ENCODE data around the gene TMEM121. TPM values are rescaled to one million over a fixed set of nuclear protein-coding genes. Genes with fewer than 3 reads are reported as not detected.
"Not testable (repeated sequence)": the region's sequence is repeated elsewhere in the genome, so short reads cannot be mapped to it uniquely, and the experiment has no call there.

Gene TMEM121
- total RNA-seq, 1 experiment from 2014 or later: 16.3 TPM

DNA sequence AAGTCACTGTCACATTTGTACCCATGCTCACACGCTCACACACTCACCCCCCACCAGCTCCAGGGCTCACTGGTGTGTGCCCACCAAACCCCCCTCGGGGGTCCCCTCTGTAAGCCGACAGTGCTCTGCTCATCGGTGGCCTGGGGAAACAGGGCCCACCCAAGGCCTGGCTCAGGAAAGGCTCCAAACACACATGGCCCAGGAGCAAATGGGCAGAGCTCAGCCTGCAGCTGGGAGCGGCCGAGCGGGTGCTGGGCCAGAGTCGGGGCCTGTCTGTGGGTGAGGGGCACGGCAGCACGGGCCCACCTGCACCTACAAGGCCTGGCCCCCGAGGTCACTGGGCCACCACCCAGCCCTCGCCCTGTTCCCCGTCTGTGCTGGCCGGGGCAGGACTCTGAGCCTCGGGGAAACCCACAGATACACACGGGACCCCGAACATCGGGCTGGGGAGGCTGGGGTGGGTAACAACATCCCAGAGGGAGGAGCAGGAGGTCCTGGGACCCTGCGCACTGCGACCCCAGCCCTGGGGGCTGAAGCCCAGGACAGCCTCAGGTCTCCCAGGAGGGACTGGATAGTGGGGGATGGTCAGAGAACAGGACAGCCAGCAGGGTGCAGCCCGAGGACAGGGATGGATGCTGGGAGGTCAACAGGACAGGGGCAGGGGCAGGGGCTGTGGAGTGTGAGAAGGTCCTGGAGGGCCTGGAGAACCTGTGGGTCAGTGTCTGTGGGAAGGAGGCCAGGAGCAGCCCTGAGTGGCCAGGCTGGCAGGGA, 45.0 kb downstream of the TMEM121 start:
- DNase-seq (ENCODE audit: low read depth, low spot score); in situ Hi-C loops (cut with HindIII; ENCODE audit: low pct_unique_long_range_greater_than_20kb, low sequenced_read_pairs): not testable (repeated sequence)

DNA sequence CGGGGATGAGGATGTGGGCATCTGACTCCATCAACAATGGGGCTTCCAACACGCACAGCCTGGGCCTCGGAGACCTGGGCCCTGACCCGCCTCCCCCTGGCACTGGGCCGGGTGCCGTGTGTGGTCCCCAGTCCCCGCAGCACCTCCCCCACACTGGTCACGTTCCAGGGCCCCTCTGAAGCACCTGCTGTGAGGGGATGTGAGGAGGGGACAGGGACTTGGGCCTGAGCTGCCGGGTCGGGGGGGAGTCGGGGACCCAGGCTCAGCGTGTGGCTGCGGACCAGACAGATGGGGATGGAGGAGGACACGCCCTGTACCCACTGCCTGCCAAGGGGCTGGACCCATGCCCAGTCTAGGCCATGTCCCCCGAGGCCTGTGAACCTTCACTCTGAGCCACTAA, 45.7 kb downstream of the TMEM121 start:
- in situ Hi-C loops (cut with HindIII; ENCODE audit: low pct_unique_long_range_greater_than_20kb, low sequenced_read_pairs); DNase-seq (ENCODE audit: low read depth, low spot score): not testable (repeated sequence)

GRCh38 chr14:105573841-105574240, 47.5 kb downstream of the TMEM121 start:
- DNase-seq (ENCODE audit: low read depth, low spot score); in situ Hi-C loops (cut with HindIII; ENCODE audit: low pct_unique_long_range_greater_than_20kb, low sequenced_read_pairs): not testable (repeated sequence)

- in situ Hi-C loops (cut with HindIII; ENCODE audit: low pct_unique_long_range_greater_than_20kb, low sequenced_read_pairs): not testable (repeated sequence)
These were observed 48.0 kb downstream of the TMEM121 start for GRCh38 chr14:105574411-105574810.

GRCh38 chr14:105575016-105575700, 48.8 kb downstream of the TMEM121 start:
- DNase-seq (ENCODE audit: low read depth, low spot score); in situ Hi-C loops (cut with HindIII; ENCODE audit: low pct_unique_long_range_greater_than_20kb, low sequenced_read_pairs): not testable (repeated sequence)

More at GRCh38 chr14:105574411-105574810, 48.0 kb downstream of the TMEM121 start:
- DNase-seq (ENCODE audit: low read depth, low spot score): not testable (repeated sequence)

DNA sequence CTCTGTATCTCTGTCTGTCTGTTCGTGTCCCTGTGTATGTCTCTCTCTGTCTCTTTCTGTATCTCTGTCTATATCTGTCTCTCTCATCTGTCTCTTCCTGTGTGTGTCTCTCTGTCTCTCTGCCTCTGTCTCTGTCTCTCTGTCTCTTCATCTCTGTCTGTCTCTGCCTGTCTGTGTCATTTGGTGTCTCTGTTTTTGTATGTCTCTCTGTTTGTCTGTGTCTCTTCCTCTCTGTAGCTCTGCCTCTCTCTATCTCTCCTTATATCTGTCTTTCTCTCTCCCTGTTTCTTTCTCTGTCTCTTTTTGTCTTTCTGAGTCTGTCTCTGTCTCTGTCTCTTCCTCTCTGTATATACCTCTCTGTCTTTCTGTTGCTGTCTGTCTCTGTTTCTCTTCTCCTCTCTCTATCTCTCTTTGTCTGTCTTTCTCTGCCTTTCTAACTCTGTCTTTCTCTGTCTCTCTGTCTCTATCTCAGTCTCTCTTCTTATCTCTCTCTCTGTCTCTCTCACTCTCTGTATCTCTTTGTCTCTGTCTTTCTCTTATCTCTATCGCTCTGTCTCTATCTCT, 50.2 kb downstream of the TMEM121 start:
- in situ Hi-C loops (cut with HindIII; ENCODE audit: low pct_unique_long_range_greater_than_20kb, low sequenced_read_pairs): no loop called here
- DNase-seq (ENCODE audit: low read depth, low spot score): no peak

GRCh38 chr14:105577314-105577861, 51.0 kb downstream of the TMEM121 start:
- in situ Hi-C loops (cut with HindIII; ENCODE audit: low pct_unique_long_range_greater_than_20kb, low sequenced_read_pairs): no loop called here
- no peak for DNase-seq (ENCODE audit: low read depth, low spot score)

- DNase-seq (ENCODE audit: low read depth, low spot score): no peak
- in situ Hi-C loops (cut with HindIII; ENCODE audit: low pct_unique_long_range_greater_than_20kb, low sequenced_read_pairs): no loop called here
These were observed 51.7 kb downstream of the TMEM121 start for GRCh38 chr14:105578070-105578469.

DNA sequence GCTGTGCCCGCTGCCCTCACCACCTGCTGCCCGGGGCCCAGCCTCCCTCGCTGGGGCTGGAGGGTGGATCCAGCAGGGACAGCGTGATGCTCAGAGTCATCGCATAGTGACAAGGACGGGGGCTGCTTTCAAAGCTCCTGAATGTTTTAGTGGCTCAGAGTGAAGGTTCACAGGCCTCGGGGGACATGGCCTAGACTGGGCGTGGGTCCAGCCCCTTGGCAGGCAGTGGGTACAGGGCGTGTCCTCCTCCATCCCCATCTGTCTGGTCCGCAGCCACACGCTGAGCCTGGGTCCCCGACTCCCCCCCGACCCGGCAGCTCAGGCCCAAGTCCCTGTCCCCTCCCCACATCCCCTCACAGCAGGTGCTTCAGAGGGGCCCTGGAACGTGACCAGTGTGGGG, 52.8 kb downstream of the TMEM121 start:
- in situ Hi-C loops (cut with HindIII; ENCODE audit: low pct_unique_long_range_greater_than_20kb, low sequenced_read_pairs); DNase-seq (ENCODE audit: low read depth, low spot score): not testable (repeated sequence)

Other genes starting within 250 kb of the TMEM121 start
- 22.7 and 23.4 TPM in 2 replicates for gene BRF1, start 225.6 kb upstream of the TMEM121 start, total RNA-seq (2014; rRNA removed; shearing (Covaris generic))
- 26.0 and 32.3 TPM in 2 replicates for gene PACS2, start 211.8 kb upstream of the TMEM121 start, total RNA-seq (2014; rRNA removed; shearing (Covaris generic))
- gene TEX22, start 128.0 kb upstream of the TMEM121 start, total RNA-seq (2014; rRNA removed; shearing (Covaris generic)): 0.26 and 0.32 TPM in 2 replicates
- 36.3 and 43.5 TPM in 2 replicates for gene MTA1, start 106.8 kb upstream of the TMEM121 start, total RNA-seq (2014; rRNA removed; shearing (Covaris generic))
- 0.80 and 0.87 TPM in 2 replicates for gene CRIP2, start 51.8 kb upstream of the TMEM121 start, total RNA-seq (2014; rRNA removed; shearing (Covaris generic))
- gene CRIP1, start 39.7 kb upstream of the TMEM121 start, total RNA-seq (2014; rRNA removed; shearing (Covaris generic)): not detected in 2 replicates
- gene TEDC1, start 35.3 kb upstream of the TMEM121 start, total RNA-seq (2014; rRNA removed; shearing (Covaris generic)): 15.1 and 18.6 TPM in 2 replicates

Measured in SK-MEL-5 (cell line).